H1 (cell line): ENCODE data around the gene PDE4D. TPM values are rescaled to one million over a fixed set of nuclear protein-coding genes. Genes with fewer than 3 reads are reported as not detected.
"Not testable (repeated sequence)": the region's sequence is repeated elsewhere in the genome, so short reads cannot be mapped to it uniquely, and the experiment has no call there.

Experiments used
- CTCF ChIA-PET: fragments of 300-600 bp; sonication (Branson Sonifier 250); formaldehyde crosslinking; loops from one replicate; lab custom pipeline; 2021; ENCODE audit not compliant: partially characterized antibody; lab: Charles Lee
- POLR2A ChIA-PET: fragments of 300-600 bp; sonication (Branson Sonifier 250); formaldehyde crosslinking; loops from one replicate; lab custom pipeline; 2021; ENCODE audit warnings: inconsistent platforms; ENCODE audit not compliant: partially characterized antibody; lab: Charles Lee
- DNase-seq, 2 experiments: peaks; one replicate each; pipeline versions ENCODE4 v3.0.0 to v3.0.0-alpha.2; 2010 to 2022; ENCODE audit warnings: low spot score in 2 of 2, low read depth in 1 of 2, mixed read lengths in 1 of 2
- FAIRE-seq: peaks from 2 replicates; lab custom pipeline; 2011; peaks lifted over from hg19 to GRCh38; lab: Jason Lieb, UNC
- H2AFZ ChIP-seq: 2 replicates; pipeline ENCODE4 v1.8.1; 2012; ENCODE audit warnings: low read length, inconsistent platforms
- H2AK5ac ChIP-seq: 2 replicates; pipeline ENCODE4 v1.6.1; 2013; ENCODE audit warnings: low read depth, low read length
- H2BK120ac ChIP-seq: replicated peaks from 2 replicates; pipeline ENCODE3; 2013; ENCODE audit warnings: low read depth, low read length, inconsistent platforms
- H2BK12ac ChIP-seq: 2 replicates; pipeline ENCODE4 v1.6.1; 2013; ENCODE audit warnings: low read depth, low read length
- H2BK15ac ChIP-seq: 2 replicates; pipeline ENCODE4 v1.6.1; 2013; ENCODE audit warnings: low read length
- H2BK20ac ChIP-seq: 2 replicates; pipeline ENCODE4 v1.6.1; 2013; ENCODE audit warnings: low read length
- H2BK5ac ChIP-seq: 2 replicates; pipeline ENCODE4 v1.6.1; 2013; ENCODE audit warnings: low read depth, low read length
- H3K14ac ChIP-seq: 2 replicates; pipeline ENCODE4 v1.6.1; 2013; ENCODE audit warnings: inconsistent platforms; ENCODE audit not compliant: insufficient read length
- H3K18ac ChIP-seq: 2 replicates; pipeline ENCODE4 v1.6.1; 2013; ENCODE audit warnings: low read length; ENCODE audit errors: extremely low read depth
- H3K23ac ChIP-seq: 2 replicates; pipeline ENCODE4 v1.6.1; 2013; ENCODE audit warnings: inconsistent platforms; ENCODE audit not compliant: insufficient read length
- H3K23me2 ChIP-seq: 2 replicates; pipeline ENCODE4 v1.6.1; 2013; ENCODE audit warnings: low read depth, low read length
- H3K27ac ChIP-seq: 2 replicates; pipeline ENCODE4 v1.6.1; 2011; ENCODE audit warnings: low read depth, low read length, inconsistent platforms
- H3K27me3 ChIP-seq, 4 experiments: replicated peaks in 1 of 4; 1 replicate in 1 of 4; 2 replicates in 3 of 4; pipeline versions ENCODE4 v1.6.1 to v1.8.1; 2011 to 2013; ENCODE audit warnings: low read length in 3 of 4, mild to moderate bottlenecking in 3 of 4, inconsistent platforms in 2 of 4, mixed read lengths in 2 of 4, moderate library complexity in 1 of 4; ENCODE audit not compliant: control insufficient read depth in 3 of 4, insufficient read depth in 3 of 4; ENCODE audit errors: extremely low read depth in 1 of 4
- H3K36me3 ChIP-seq, 4 experiments: 2 replicates each; pipeline versions ENCODE4 v1.6.1 to v1.8.1; 2011 to 2013; ENCODE audit warnings: mild to moderate bottlenecking in 4 of 4, low read length in 3 of 4, moderate library complexity in 2 of 4, control low read depth in 1 of 4, inconsistent platforms in 1 of 4; ENCODE audit not compliant: insufficient read depth in 4 of 4, control insufficient read depth in 2 of 4
- H3K4ac ChIP-seq: replicated peaks from 2 replicates; pipeline ENCODE3; 2013; ENCODE audit warnings: low read length, low read depth, mixed read lengths, inconsistent platforms; ENCODE audit not compliant: insufficient read length
- H3K4me1 ChIP-seq, 4 experiments: replicated peaks in 1 of 4; 1 replicate in 1 of 4; 2 replicates in 3 of 4; pipeline versions ENCODE4 v1.6.1 to v1.8.1; 2011 to 2013; ENCODE audit warnings: low read length in 3 of 4, inconsistent platforms in 2 of 4, mixed read lengths in 1 of 4; ENCODE audit not compliant: insufficient read depth in 4 of 4, control insufficient read depth in 3 of 4
- H3K4me2 ChIP-seq, 2 experiments: 2 replicates each; pipeline versions ENCODE4 v1.6.1 to v1.8.1; 2011 to 2013; ENCODE audit warnings: low read depth in 2 of 2, low read length in 2 of 2, control low read depth in 1 of 2, inconsistent platforms in 1 of 2, mild to moderate bottlenecking in 1 of 2; ENCODE audit not compliant: insufficient read depth in 1 of 2
- H3K4me3 ChIP-seq, 4 experiments: fragments of 200-600, 300-600 bp in 1 of 4; sonication (generic), shearing (Covaris generic), sonication (Bioruptor Twin) in 1 of 4; 2 replicates each; pipeline versions ENCODE4 v1.5.1 to v1.8.1; 2011 to 2016; ENCODE audit warnings: low read length in 4 of 4, low read depth in 3 of 4, control low read depth in 2 of 4, inconsistent platforms in 2 of 4, mild to moderate bottlenecking in 2 of 4, mixed read lengths in 1 of 4, moderate library complexity in 1 of 4; ENCODE audit not compliant: insufficient read depth in 2 of 4; ENCODE audit errors: extremely low read depth in 1 of 4
- H3K56ac ChIP-seq: replicated peaks from 2 replicates; pipeline ENCODE3; 2013; ENCODE audit warnings: low read depth, mild to moderate bottlenecking, mixed read lengths, low read length, inconsistent platforms; ENCODE audit not compliant: insufficient read length
- H3K79me1 ChIP-seq: 2 replicates; pipeline ENCODE4 v1.6.1; 2013; ENCODE audit warnings: low read depth, low read length, control low read depth
- H3K79me2 ChIP-seq, 2 experiments: 2 replicates each; pipeline versions ENCODE4 v1.6.1 to v1.8.1; 2012 to 2013; ENCODE audit warnings: low read length in 2 of 2, mild to moderate bottlenecking in 2 of 2, inconsistent platforms in 1 of 2; ENCODE audit not compliant: insufficient read depth in 2 of 2, control insufficient read depth in 1 of 2
- H3K9ac ChIP-seq, 4 experiments: replicated peaks in 1 of 4; 1 replicate in 1 of 4; 2 replicates in 3 of 4; pipeline versions ENCODE4 v1.6.1 to v1.8.1; 2011 to 2013; ENCODE audit warnings: low read depth in 3 of 4, low read length in 3 of 4, control low read depth in 2 of 4, mild to moderate bottlenecking in 2 of 4, moderate library complexity in 2 of 4, inconsistent platforms in 1 of 4; ENCODE audit errors: extremely low read depth in 1 of 4
- H3K9me3 ChIP-seq, 2 experiments: 2 replicates each; pipeline versions ENCODE4 v1.6.1 to v1.8.1; 2012 to 2013; ENCODE audit warnings: mild to moderate bottlenecking in 2 of 2, moderate library complexity in 2 of 2, control low read depth in 1 of 2, inconsistent platforms in 1 of 2, low read depth in 1 of 2, low read length in 1 of 2, mixed read lengths in 1 of 2; ENCODE audit not compliant: insufficient read depth in 2 of 2
- H4K20me1 ChIP-seq, 2 experiments: replicated peaks in 1 of 2; 2 replicates each; pipeline versions ENCODE3 to v1.8.1; 2011 to 2013; ENCODE audit warnings: inconsistent platforms in 2 of 2, low read length in 2 of 2, mild to moderate bottlenecking in 1 of 2; ENCODE audit not compliant: insufficient read depth in 2 of 2, control insufficient read depth in 1 of 2
- H4K5ac ChIP-seq: 2 replicates; pipeline ENCODE4 v1.6.1; 2013; ENCODE audit warnings: low read length, low read depth, mixed read lengths, inconsistent platforms; ENCODE audit not compliant: insufficient read length
- H4K8ac ChIP-seq: 2 replicates; pipeline ENCODE4 v1.8.0; 2013; ENCODE audit warnings: mild to moderate bottlenecking, moderate library complexity, low read length, inconsistent platforms; ENCODE audit not compliant: insufficient read depth; ENCODE audit errors: extremely low read depth
- H4K91ac ChIP-seq: replicated peaks from 2 replicates; pipeline ENCODE3; 2013; ENCODE audit warnings: low read length, mixed read lengths, inconsistent platforms; ENCODE audit not compliant: insufficient read length
- WGBS, 2 experiments: shearing (Covaris generic) in 1 of 2; methylation state at CpG; one replicate each; pipeline versions ENCODE4 v1.1.6 to v1.1.7; 2013 to 2015; ENCODE audit warnings: low lambda C conversion rate in 2 of 2, mixed read lengths in 2 of 2, inconsistent platforms in 1 of 2, low coverage in 1 of 2, missing lambda C conversion rate in 1 of 2; ENCODE audit not compliant: insufficient replicate concordance in 2 of 2, insufficient coverage in 1 of 2, insufficient read length in 1 of 2; ENCODE audit errors: extremely low coverage in 1 of 2, missing lambda C conversion rate in 1 of 2; 5-methylcytosine and 5-hydroxymethylcytosine counted together
- polyA plus RNA-seq, 7 experiments: library from polyadenylated mRNA; depleted of rRNA in 3 of 7; stranded (reverse) in 5 of 7; unstranded in 2 of 7; fragments of >200 nt in 5 of 7; fragments of 200-250 nt in 2 of 7; gene quantifications; 1 replicate in 5 of 7; 2 replicates in 1 of 7; 4 replicates in 1 of 7; pipeline versions ENCODE4 v1.2.1 to v1.2.3, GENCODE V29; 2011 to 2013; ENCODE audit warnings: missing spikeins in 2 of 7, mixed read lengths in 2 of 7
- total RNA-seq: library from RNA; stranded (reverse); fragmentation: NEBNext Ultra II Directional; extraction: Animal tissue kit (Norgen Biotek cat#: 25700); gene quantifications from 2 replicates; pipeline ENCODE4 v1.2.1, GENCODE V29; 2021

PDE4D gene
- total and polyA plus RNA-seq, 2 of the 8 experiments (the other 6 are each of a cell fraction or from before 2014, with no cell fraction given): 2.3 to 3.7 TPM

DNA sequence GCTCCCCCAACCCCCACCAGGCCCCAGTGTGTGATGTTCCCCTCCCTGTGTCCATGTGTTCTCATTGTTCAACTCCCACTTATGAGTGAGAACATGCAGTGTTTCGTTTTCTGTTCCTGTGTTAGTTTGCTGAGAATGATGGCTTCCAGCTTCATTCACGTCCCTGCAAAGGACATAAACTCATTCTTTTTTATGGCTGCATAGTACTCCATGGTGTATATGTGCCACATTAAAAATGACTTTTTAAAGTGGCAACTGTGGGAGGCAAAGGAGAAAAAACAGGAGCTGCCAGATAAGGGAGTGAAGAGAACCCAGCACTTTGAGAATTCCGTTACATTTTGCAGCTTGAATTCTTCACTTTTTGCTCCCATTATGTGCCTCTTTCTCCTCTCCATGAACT lies 836.9 kb downstream of the PDE4D start:
- H3K56ac ChIP-seq, H3K4me2 ChIP-seq, H3K36me3 ChIP-seq, H3K4me3 ChIP-seq, DNase-seq, H4K91ac ChIP-seq, H2AFZ ChIP-seq, H3K23me2 ChIP-seq, H2BK5ac ChIP-seq, H4K20me1 ChIP-seq, H4K5ac ChIP-seq, H3K4me1 ChIP-seq, POLR2A ChIA-PET, H3K4ac ChIP-seq, H2BK120ac ChIP-seq, H2BK12ac ChIP-seq, H3K14ac ChIP-seq, H3K79me1 ChIP-seq, H4K8ac ChIP-seq, H3K27me3 ChIP-seq, H3K9ac ChIP-seq, H2BK20ac ChIP-seq, FAIRE-seq, H2AK5ac ChIP-seq, H3K79me2 ChIP-seq, H3K23ac ChIP-seq, H3K27ac ChIP-seq, H3K9me3 ChIP-seq, H2BK15ac ChIP-seq, H3K18ac ChIP-seq: not testable (repeated sequence)
- CTCF ChIA-PET: interaction anchor here (0.9 to 1.7 kb wide), 5 partner anchors 9 to 333 kb away, joined by 3 to 9 read pairs (median 3); no protein-coding TSS in a partner anchor
- 78% methylated on average over 3 of the region's 3 CpGs; no CpG with 5 or more reads in 1 of the 2 experiments for WGBS, 2 experiments
